Keratinocyte (primary cell): Measurements from ENCODE around the gene VN1R2. TPM values are rescaled to one million over a fixed set of nuclear protein-coding genes. Genes with fewer than 3 reads are reported as not detected.
A peak's percentile ranks its signal among the peaks of the same experiment; 100 is the strongest.
"Not testable (repeated sequence)": the region's sequence is repeated elsewhere in the genome, so short reads cannot be mapped to it uniquely, and the experiment has no call there.

ENCODE experiments used
- DNase-seq: peaks from one replicate; pipeline ENCODE4 v3.0.0-alpha.2; 2011; ENCODE audit warnings: low read depth, missing footprints, low spot score
- FAIRE-seq: peaks from 2 replicates; lab custom pipeline; 2011; peaks lifted over from hg19 to GRCh38; lab: Jason Lieb, UNC
- H2AFZ ChIP-seq: 2 replicates; pipeline ENCODE4 v1.6.0; 2012; ENCODE audit warnings: low read length, control low read depth, inconsistent platforms; ENCODE audit not compliant: control insufficient read depth
- H3K27ac ChIP-seq: 2 replicates; pipeline ENCODE4 v1.5.1; 2011; ENCODE audit warnings: low read length; ENCODE audit not compliant: control insufficient read depth, insufficient read depth
- H3K27me3 ChIP-seq: 3 replicates; pipeline ENCODE4 v1.6.0; 2011; ENCODE audit warnings: low read length; ENCODE audit not compliant: control insufficient read depth, insufficient read depth; ENCODE audit errors: extremely low read depth
- H3K36me3 ChIP-seq, 2 experiments: 2 replicates in 1 of 2; 3 replicates in 1 of 2; pipeline ENCODE4 v1.5.1; 2011; ENCODE audit warnings: low read length in 2 of 2, mild to moderate bottlenecking in 1 of 2; ENCODE audit not compliant: control insufficient read depth in 2 of 2, insufficient read depth in 2 of 2; ENCODE audit errors: extremely low read depth in 1 of 2
- H3K4me1 ChIP-seq: 3 replicates; pipeline ENCODE4 v1.5.1; 2011; ENCODE audit warnings: low read length; ENCODE audit not compliant: control insufficient read depth, insufficient read depth; ENCODE audit errors: extremely low read depth
- H3K4me2 ChIP-seq: 3 replicates; pipeline ENCODE4 v1.6.0; 2011; ENCODE audit warnings: low read depth, low read length; ENCODE audit not compliant: control insufficient read depth, insufficient read depth; ENCODE audit errors: extremely low read depth
- H3K4me3 ChIP-seq, 3 experiments: fragments of 200-600 bp in 1 of 3; sonication (generic) in 1 of 3; 2 replicates in 2 of 3; 3 replicates in 1 of 3; pipeline ENCODE4 v1.5.1; 2011 to 2016; ENCODE audit warnings: low read length in 3 of 3, mild to moderate bottlenecking in 3 of 3, control low read depth in 2 of 3, inconsistent platforms in 1 of 3, low read depth in 1 of 3, mixed read lengths in 1 of 3, mixed run types in 1 of 3, moderate library complexity in 1 of 3; ENCODE audit not compliant: control insufficient read depth in 2 of 3, insufficient read depth in 2 of 3; ENCODE audit errors: extremely low read depth in 1 of 3
- H3K79me2 ChIP-seq: 2 replicates; pipeline ENCODE4 v1.6.0; 2012; ENCODE audit warnings: low read length; ENCODE audit not compliant: control insufficient read depth, insufficient read depth
- H3K9ac ChIP-seq: 3 replicates; pipeline ENCODE4 v1.6.0; 2011; ENCODE audit warnings: low read length; ENCODE audit not compliant: control insufficient read depth, insufficient read depth; ENCODE audit errors: extremely low read depth
- H3K9me1 ChIP-seq: 3 replicates; pipeline ENCODE4 v1.6.0; 2011; ENCODE audit warnings: low read length; ENCODE audit not compliant: control insufficient read depth, insufficient read depth; ENCODE audit errors: extremely low read depth
- H3K9me3 ChIP-seq: 2 replicates; pipeline ENCODE4 v1.5.1; 2012; ENCODE audit warnings: low read depth, low read length; ENCODE audit not compliant: control insufficient read depth
- H4K20me1 ChIP-seq: 3 replicates; pipeline ENCODE4 v1.6.0; 2011; ENCODE audit warnings: low read length; ENCODE audit not compliant: control insufficient read depth, insufficient read depth; ENCODE audit errors: extremely low read depth
- CTCF ChIP-seq, 3 experiments: IDR thresholded peaks in 1 of 3; conservative IDR thresholded peaks in 1 of 3; optimal IDR thresholded peaks in 1 of 3; 2 replicates in 2 of 3; 3 replicates in 1 of 3; pipeline versions ENCODE3 to v1.5.1; 2011; ENCODE audit warnings: low read length in 3 of 3, mild to moderate bottlenecking in 3 of 3, moderate library complexity in 2 of 3, control low read depth in 1 of 3, inconsistent platforms in 1 of 3; ENCODE audit not compliant: insufficient read depth in 2 of 3; ENCODE audit errors: extremely low read depth in 1 of 3
- EZH2 ChIP-seq: IDR thresholded peaks from one replicate; pipeline ENCODE4 v1.6.1; 2012; ENCODE audit warnings: inconsistent platforms, mild to moderate bottlenecking, low read length, moderate library complexity
- dilution Hi-C: fragments of 300-500 bp; cut with MboI; formaldehyde crosslinking; loops from one replicate; pipeline ENCODE4 v1.7.0; 2020; ENCODE audit warnings: low sequenced_read_pairs; ENCODE audit not compliant: extremely low pct_ligation_motif_present
- polyA plus RNA-seq, 5 experiments: library from polyadenylated mRNA; depleted of rRNA in 3 of 5; stranded (reverse) in 3 of 5; stranded (forward) in 1 of 5; unstranded in 1 of 5; fragments of >200 nt; gene quantifications; 1 replicate in 1 of 5; 2 replicates in 3 of 5; 3 replicates in 1 of 5; pipeline versions ENCODE4 v1.2.1 to v1.2.3, GENCODE V29; 2011 to 2012; ENCODE audit warnings: missing spikeins in 2 of 5, low read depth in 1 of 5, low replicate concordance in 1 of 5

Gene VN1R2
- polyA plus RNA-seq, 1 donor (not counting 4 experiments of a cell fraction or from before 2014, with no cell fraction given): not detected

GRCh38 chr19:53254411-53255341 lies 3.4 kb upstream of the VN1R2 start, which contains the start of gene ZNF677:
TSS of gene ZNF677 (minus strand) at chr19:53254873. CDS start at chr19:53251550, 3,323 bp downstream.
- H3K36me3 ChIP-seq: no peaks in the 10 kb centered on the region
- dilution Hi-C loops: no loop called here
- H3K79me2 ChIP-seq: no peaks in the 10 kb centered on the region
- H2AFZ ChIP-seq: peak within 1 kb of the TSS; percentile 99
- no peaks in the 10 kb centered on the region for H3K27me3 ChIP-seq
- H3K4me3 ChIP-seq: peak within 1 kb of the TSS; percentile 78 to 96 (median 92)
- H3K9me3 ChIP-seq: peaks cover 2% of the 10 kb centered on the region
- H3K9me1 ChIP-seq: no peaks in the 10 kb centered on the region
- H3K9ac ChIP-seq: peak within 1 kb of the TSS; percentile 82
- FAIRE-seq (no peak), DNase-seq (peak; percentile 33)
- no peaks in the 10 kb centered on the region for H3K4me1 ChIP-seq
- peak within 1 kb of the TSS; percentile 50 for H3K27ac ChIP-seq
- TF ChIP-seq EZH2 (no peak), CTCF (optimal IDR thresholded peaks at IDR 0.05 in 1 of 3, IDR thresholded peaks at IDR 0.05 in 1 of 3, conservative IDR thresholded peaks at IDR 0.05 in 1 of 3; ENCODE audit: extremely low read depth in 1 of 3, insufficient read depth in 2 of 3, low read length in 3 of 3) (no peak)
- H4K20me1 ChIP-seq: no peaks in the 10 kb centered on the region
- H3K4me2 ChIP-seq: peak within 1 kb of the TSS; percentile 84

- H3K4me2 ChIP-seq, H3K4me3 ChIP-seq, H3K4me1 ChIP-seq, H3K9me1 ChIP-seq, H3K27ac ChIP-seq, H4K20me1 ChIP-seq, H2AFZ ChIP-seq, H3K9ac ChIP-seq, FAIRE-seq, DNase-seq, H3K79me2 ChIP-seq, H3K27me3 ChIP-seq, H3K9me3 ChIP-seq, dilution Hi-C loops, H3K36me3 ChIP-seq: not testable (repeated sequence)
Measured at GRCh38 chr19:53267623-53268022, 9.5 kb downstream of the VN1R2 start, which contains the start of gene VN1R4. TSS of gene VN1R4 (minus strand) at chr19:53267723. CDS start at chr19:53267665, 58 bp downstream.

DNA sequence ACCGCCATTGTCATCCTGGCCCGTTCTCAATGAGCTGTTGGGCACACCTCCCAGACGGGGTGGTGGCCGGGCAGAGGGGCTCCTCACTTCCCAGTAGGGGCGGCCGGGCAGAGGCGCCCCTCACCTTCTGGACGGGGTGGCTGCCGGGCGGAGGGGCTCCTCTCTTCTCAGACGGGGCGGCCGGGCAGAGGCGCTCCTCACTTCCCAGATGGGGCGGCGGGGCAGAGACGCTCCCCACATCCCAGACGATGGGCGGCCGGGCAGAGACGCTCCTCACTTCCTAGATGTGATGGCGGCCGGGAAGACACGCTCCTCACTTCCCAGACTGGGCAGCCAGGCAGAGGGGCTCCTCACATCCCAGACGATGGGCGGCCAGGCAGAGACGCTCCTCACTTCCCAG lies 11.8 kb downstream of the VN1R2 start:
- H3K27ac ChIP-seq, H3K9me1 ChIP-seq, H4K20me1 ChIP-seq, H3K4me3 ChIP-seq, H2AFZ ChIP-seq, H3K36me3 ChIP-seq, H3K4me1 ChIP-seq, H3K9ac ChIP-seq, H3K79me2 ChIP-seq, dilution Hi-C loops, H3K27me3 ChIP-seq, H3K4me2 ChIP-seq, FAIRE-seq, DNase-seq: not testable (repeated sequence)
- H3K9me3 ChIP-seq: peaks cover 12% of the 10 kb centered on the region
